ENCODE data around the gene SPAG16. TPM values are rescaled to one million over a fixed set of nuclear protein-coding genes. Genes with fewer than 3 reads are reported as not detected.
"Not testable (repeated sequence)": the region's sequence is repeated elsewhere in the genome, so short reads cannot be mapped to it uniquely, and the experiment has no call there.

Gene SPAG16
- total and polyA plus RNA-seq, 2 donors = 32.0 to 45.0 TPM

DNA sequence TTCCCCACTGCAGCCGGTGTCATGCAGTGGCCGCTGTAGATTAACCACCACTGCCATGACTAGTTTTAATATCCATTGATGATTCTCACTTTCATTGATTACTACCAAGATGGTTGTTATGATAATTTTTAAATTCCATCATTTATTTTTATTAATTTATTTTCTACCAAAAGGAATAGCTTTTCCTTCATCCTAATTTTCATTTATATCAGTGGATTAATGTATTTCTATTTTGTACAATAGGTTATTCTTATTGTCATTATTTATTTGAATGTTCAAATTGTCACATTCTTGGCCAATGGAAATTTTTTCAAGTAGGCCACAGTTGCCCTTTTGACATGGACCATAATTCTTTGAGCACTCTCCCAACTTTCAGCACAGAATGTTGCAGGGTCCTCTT lies 751.7 kb downstream of the SPAG16 start:
- H3K36me3 ChIP-seq (ENCODE audit: control insufficient read depth in 2 of 2, insufficient read depth in 2 of 2, low read length in 1 of 2) = no peaks in the 10 kb centered on the region
- DNase-seq (ENCODE audit: low read depth in 6 of 9, low spot score in 9 of 9) = no peak
- WGBS = 97% methylated on average over 2 of the region's 2 CpGs
- H3K9me3 ChIP-seq (ENCODE audit: control insufficient read depth in 2 of 2, insufficient read depth in 1 of 2, low read length in 1 of 2) = peaks cover 0 to 17% of the 10 kb centered on the region in 2 donors
- no peak overlapping the region for H3K4me3 ChIP-seq (ENCODE audit: low read length in 2 of 2)
- no peaks in the 10 kb centered on the region for H3K27me3 ChIP-seq (ENCODE audit: control insufficient read depth in 2 of 2, insufficient read depth in 1 of 2, low read length in 1 of 2)
- H3K27ac ChIP-seq (ENCODE audit: low read depth in 1 of 2, low read length in 1 of 2) = no peak overlapping the region
- no peaks in the 10 kb centered on the region for H3K4me1 ChIP-seq (ENCODE audit: control insufficient read depth in 2 of 2, insufficient read depth in 2 of 2, low read length in 2 of 2)

DNA sequence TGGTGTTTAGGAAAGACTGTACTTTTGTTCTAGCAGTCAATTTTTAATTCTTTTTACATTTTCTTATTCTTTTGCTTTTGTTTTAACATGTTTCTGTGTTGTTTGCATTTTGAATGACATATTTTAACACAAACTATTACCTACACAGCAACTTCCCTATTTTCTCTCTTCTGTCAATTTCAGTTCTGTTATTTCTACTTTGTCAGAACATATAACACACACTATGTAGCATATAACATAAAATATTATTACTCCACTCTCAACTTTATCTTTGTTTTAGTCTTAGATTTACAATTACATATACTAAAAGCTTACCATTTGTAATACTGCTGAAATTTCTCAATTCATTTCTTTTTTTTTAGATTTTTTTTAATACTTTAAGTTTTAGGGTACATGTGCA lies 753.9 kb downstream of the SPAG16 start:
- Histone ChIP-seq H3K4me3 (ENCODE audit: low read length in 2 of 2) (no peak overlapping the region), H3K36me3 (ENCODE audit: control insufficient read depth in 2 of 2, insufficient read depth in 2 of 2, low read length in 1 of 2) (no peaks in the 10 kb centered on the region), H3K27me3 (ENCODE audit: control insufficient read depth in 2 of 2, insufficient read depth in 1 of 2, low read length in 1 of 2) (no peaks in the 10 kb centered on the region), H3K4me1 (ENCODE audit: control insufficient read depth in 2 of 2, insufficient read depth in 2 of 2, low read length in 2 of 2) (no peaks in the 10 kb centered on the region), H3K27ac (ENCODE audit: low read depth in 1 of 2, low read length in 1 of 2) (no peak overlapping the region), H3K9me3 (ENCODE audit: control insufficient read depth in 2 of 2, insufficient read depth in 1 of 2, low read length in 1 of 2) (peaks cover 0 to 17% of the 10 kb centered on the region in 2 donors)
- no peak for DNase-seq (ENCODE audit: low read depth in 6 of 9, low spot score in 9 of 9)

DNA sequence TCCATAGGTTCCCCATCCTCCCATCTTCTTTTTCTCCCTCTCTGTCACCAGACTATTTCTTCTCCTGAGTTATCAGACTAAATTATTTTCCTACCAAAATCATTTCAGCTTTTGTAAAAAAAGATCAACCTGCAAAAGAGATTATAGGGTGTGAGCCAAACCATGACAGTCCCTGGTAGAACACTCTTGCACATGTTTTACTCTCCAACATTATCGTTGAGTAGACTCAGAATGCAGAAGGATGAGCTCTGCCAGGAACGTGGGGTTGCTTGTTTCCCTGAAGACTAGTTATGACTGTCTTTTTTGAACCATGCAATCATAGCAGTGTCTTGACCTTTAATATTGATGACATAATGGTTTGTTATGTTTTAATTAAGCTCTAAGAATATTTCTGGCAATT lies 766.5 kb downstream of the SPAG16 start:
- Histone ChIP-seq H3K27ac (ENCODE audit: low read depth in 1 of 2, low read length in 1 of 2) (no peak overlapping the region), H3K9me3 (ENCODE audit: control insufficient read depth in 2 of 2, insufficient read depth in 1 of 2, low read length in 1 of 2) (no peaks in the 10 kb centered on the region), H3K4me3 (ENCODE audit: low read length in 2 of 2) (no peak overlapping the region), H3K27me3 (ENCODE audit: control insufficient read depth in 2 of 2, insufficient read depth in 1 of 2, low read length in 1 of 2) (no peaks in the 10 kb centered on the region), H3K36me3 (ENCODE audit: control insufficient read depth in 2 of 2, insufficient read depth in 2 of 2, low read length in 1 of 2) (no peaks in the 10 kb centered on the region), H3K4me1 (ENCODE audit: control insufficient read depth in 2 of 2, insufficient read depth in 2 of 2, low read length in 2 of 2) (no peaks in the 10 kb centered on the region)
- DNase-seq (ENCODE audit: low read depth in 6 of 9, low spot score in 9 of 9) = no peak
- 83% methylated on average over 2 of the region's 2 CpGs for WGBS

DNA sequence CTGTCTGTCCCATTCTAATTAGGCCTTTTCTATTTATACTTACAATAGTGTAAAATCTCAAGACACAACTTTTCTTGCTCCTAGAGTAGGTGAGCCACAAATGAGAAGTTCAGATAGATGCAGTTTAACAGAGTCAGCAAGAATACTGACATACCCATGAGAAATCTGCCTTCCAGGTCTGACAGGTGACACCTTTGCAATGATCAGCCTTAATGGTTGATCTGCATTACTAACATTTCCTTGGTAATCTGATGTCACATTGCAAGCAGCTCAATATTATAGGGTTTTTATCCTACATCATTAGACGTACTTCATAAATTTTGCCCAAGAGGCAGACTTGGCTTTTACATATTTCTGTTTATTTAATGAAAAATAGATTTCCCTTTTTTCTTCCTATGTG lies 767.3 kb downstream of the SPAG16 start:
- no peak overlapping the region for H3K4me3 ChIP-seq (ENCODE audit: low read length in 2 of 2)
- H3K9me3 ChIP-seq (ENCODE audit: control insufficient read depth in 2 of 2, insufficient read depth in 1 of 2, low read length in 1 of 2) = no peaks in the 10 kb centered on the region
- no peaks in the 10 kb centered on the region for H3K27me3 ChIP-seq (ENCODE audit: control insufficient read depth in 2 of 2, insufficient read depth in 1 of 2, low read length in 1 of 2)
- no peak overlapping the region for H3K27ac ChIP-seq (ENCODE audit: low read depth in 1 of 2, low read length in 1 of 2)
- 95% methylated on average over 1 of the region's 1 CpG for WGBS
- DNase-seq (ENCODE audit: low read depth in 6 of 9, low spot score in 9 of 9) = no peak
- H3K36me3 ChIP-seq (ENCODE audit: control insufficient read depth in 2 of 2, insufficient read depth in 2 of 2, low read length in 1 of 2) = no peaks in the 10 kb centered on the region
- no peaks in the 10 kb centered on the region for H3K4me1 ChIP-seq (ENCODE audit: control insufficient read depth in 2 of 2, insufficient read depth in 2 of 2, low read length in 2 of 2)

DNA sequence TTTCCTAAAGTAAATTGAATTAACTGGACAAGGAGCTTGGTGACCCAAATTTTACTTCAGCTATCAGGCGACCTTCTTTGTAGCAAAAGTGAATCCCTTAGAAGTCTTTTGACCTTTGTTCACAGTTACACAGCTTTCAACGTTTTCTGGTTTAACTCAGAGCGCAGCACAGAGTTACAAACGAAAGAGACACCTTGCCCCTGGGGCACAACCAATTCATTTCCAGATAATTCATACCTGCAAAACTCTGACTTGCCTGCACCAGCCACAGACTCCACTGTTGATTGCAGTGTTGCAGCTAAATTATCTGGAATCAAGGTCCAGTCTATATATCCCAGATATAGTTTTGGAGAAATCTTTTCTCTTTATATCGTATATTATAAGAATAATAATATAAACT lies 768.0 kb downstream of the SPAG16 start:
- no peak overlapping the region for H3K27ac ChIP-seq (ENCODE audit: low read depth in 1 of 2, low read length in 1 of 2)
- H3K4me3 ChIP-seq (ENCODE audit: low read length in 2 of 2) = no peak overlapping the region
- no peak for DNase-seq (ENCODE audit: low read depth in 6 of 9, low spot score in 9 of 9)
- no peaks in the 10 kb centered on the region for H3K9me3 ChIP-seq (ENCODE audit: control insufficient read depth in 2 of 2, insufficient read depth in 1 of 2, low read length in 1 of 2)
- no peaks in the 10 kb centered on the region for H3K4me1 ChIP-seq (ENCODE audit: control insufficient read depth in 2 of 2, insufficient read depth in 2 of 2, low read length in 2 of 2)
- no peaks in the 10 kb centered on the region for H3K27me3 ChIP-seq (ENCODE audit: control insufficient read depth in 2 of 2, insufficient read depth in 1 of 2, low read length in 1 of 2)
- H3K36me3 ChIP-seq (ENCODE audit: control insufficient read depth in 2 of 2, insufficient read depth in 2 of 2, low read length in 1 of 2) = no peaks in the 10 kb centered on the region
- 91% methylated on average over 5 of the region's 5 CpGs for WGBS

DNA sequence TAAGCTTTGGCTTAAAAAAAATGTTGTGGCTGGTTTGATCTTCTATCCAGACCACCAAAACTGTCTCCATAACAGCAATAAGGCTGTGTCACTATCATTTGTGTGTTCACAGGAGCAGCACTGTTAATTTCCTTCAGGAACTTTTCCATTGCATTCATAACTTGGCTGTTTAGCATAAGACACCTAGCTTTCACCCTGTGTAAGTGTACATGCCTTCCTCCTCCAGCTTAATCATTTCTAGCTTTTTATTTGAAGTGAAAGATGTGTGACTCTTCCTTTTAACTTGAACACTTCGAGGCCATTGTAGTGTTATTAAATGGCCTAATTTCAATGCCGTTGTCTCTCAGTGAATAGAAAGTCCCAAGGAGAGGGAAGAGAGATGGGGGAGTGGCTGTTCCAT lies 773.7 kb downstream of the SPAG16 start:
- Histone ChIP-seq H3K9me3 (ENCODE audit: control insufficient read depth in 2 of 2, insufficient read depth in 1 of 2, low read length in 1 of 2) (no peaks in the 10 kb centered on the region), H3K36me3 (ENCODE audit: control insufficient read depth in 2 of 2, insufficient read depth in 2 of 2, low read length in 1 of 2) (no peaks in the 10 kb centered on the region), H3K27me3 (ENCODE audit: control insufficient read depth in 2 of 2, insufficient read depth in 1 of 2, low read length in 1 of 2) (no peaks in the 10 kb centered on the region), H3K4me3 (ENCODE audit: low read length in 2 of 2) (no peak overlapping the region), H3K4me1 (ENCODE audit: control insufficient read depth in 2 of 2, insufficient read depth in 2 of 2, low read length in 2 of 2) (no peaks in the 10 kb centered on the region), H3K27ac (ENCODE audit: low read depth in 1 of 2, low read length in 1 of 2) (no peak overlapping the region)
- 69% methylated on average over 2 of the region's 2 CpGs for WGBS
- no peak for DNase-seq (ENCODE audit: low read depth in 6 of 9, low spot score in 9 of 9)

DNA sequence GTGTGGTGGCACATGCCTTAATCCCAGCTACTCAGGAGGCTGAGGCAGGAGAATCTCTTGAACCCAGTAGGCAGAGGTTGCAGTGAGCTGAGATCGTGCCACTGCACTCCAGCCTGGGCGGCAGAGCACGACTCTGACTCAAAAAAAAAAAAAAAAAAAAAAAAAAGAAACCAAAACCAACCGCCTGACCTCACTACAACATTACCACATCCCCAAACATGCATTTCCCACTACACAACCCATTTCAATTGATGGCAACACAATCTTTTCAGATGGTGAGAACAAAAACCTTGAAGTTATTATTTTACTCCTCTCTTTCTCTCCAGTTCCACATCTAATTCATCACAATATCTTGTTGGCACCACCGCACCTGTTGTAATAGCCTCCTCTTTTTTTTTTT lies 778.0 kb downstream of the SPAG16 start:
- WGBS = 94% methylated on average over 5 of the region's 5 CpGs

DNA sequence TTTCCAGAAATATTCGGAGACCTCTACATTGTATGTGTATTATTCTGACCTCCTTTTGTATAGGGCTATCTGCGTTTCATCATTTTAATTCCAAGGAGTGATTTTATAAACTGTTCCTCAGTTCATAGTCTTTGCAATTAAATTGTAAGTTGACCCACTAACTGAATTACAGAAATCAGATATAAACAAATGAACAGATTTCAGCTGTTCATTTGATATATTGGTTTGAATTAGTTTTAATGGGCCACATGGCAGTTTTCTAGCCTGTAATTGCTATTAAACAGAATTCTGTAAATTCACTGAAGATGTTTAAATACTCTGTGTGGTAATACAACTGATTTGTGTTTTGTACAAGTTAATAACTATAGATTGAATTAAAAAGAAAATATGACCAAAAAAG lies 780.2 kb downstream of the SPAG16 start:
- Histone ChIP-seq H3K4me1 (ENCODE audit: control insufficient read depth in 2 of 2, insufficient read depth in 2 of 2, low read length in 2 of 2) (no peaks in the 10 kb centered on the region), H3K4me3 (ENCODE audit: low read length in 2 of 2) (no peak overlapping the region), H3K27me3 (ENCODE audit: control insufficient read depth in 2 of 2, insufficient read depth in 1 of 2, low read length in 1 of 2) (no peaks in the 10 kb centered on the region), H3K9me3 (ENCODE audit: control insufficient read depth in 2 of 2, insufficient read depth in 1 of 2, low read length in 1 of 2) (no peaks in the 10 kb centered on the region), H3K36me3 (ENCODE audit: control insufficient read depth in 2 of 2, insufficient read depth in 2 of 2, low read length in 1 of 2) (no peaks in the 10 kb centered on the region), H3K27ac (ENCODE audit: low read depth in 1 of 2, low read length in 1 of 2) (no peak overlapping the region)
- DNase-seq (ENCODE audit: low read depth in 6 of 9, low spot score in 9 of 9) = no peak
- 98% methylated on average over 2 of the region's 2 CpGs for WGBS

More for the DNA sequence above, 778.0 kb downstream of the SPAG16 start:
- not testable (repeated sequence) for H3K27me3 ChIP-seq (ENCODE audit: control insufficient read depth in 2 of 2, insufficient read depth in 1 of 2, low read length in 1 of 2); H3K9me3 ChIP-seq (ENCODE audit: control insufficient read depth in 2 of 2, insufficient read depth in 1 of 2, low read length in 1 of 2); H3K27ac ChIP-seq (ENCODE audit: low read depth in 1 of 2, low read length in 1 of 2); H3K4me1 ChIP-seq (ENCODE audit: control insufficient read depth in 2 of 2, insufficient read depth in 2 of 2, low read length in 2 of 2); H3K36me3 ChIP-seq (ENCODE audit: control insufficient read depth in 2 of 2, insufficient read depth in 2 of 2, low read length in 1 of 2); DNase-seq (ENCODE audit: low read depth in 6 of 9, low spot score in 9 of 9); H3K4me3 ChIP-seq (ENCODE audit: low read length in 2 of 2)

DNA sequence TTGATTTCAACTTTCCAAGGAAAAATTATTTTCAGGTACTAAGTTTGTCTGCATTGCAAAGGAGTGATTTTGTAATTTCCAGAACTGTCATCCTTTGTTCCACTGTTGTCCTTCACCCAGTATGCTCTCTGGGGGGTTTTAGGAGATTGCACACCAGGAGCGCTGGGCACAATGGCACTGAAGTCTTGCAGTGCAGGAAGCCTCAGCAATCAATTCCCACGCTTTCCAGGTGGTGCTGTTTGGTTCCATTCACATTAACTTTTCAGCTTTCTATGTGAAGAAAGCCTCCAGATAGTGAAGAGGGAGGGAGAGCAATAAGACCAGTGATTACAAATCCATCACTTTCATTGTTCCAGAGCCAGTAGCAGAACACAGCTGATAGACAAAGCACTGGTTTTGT lies 782.6 kb downstream of the SPAG16 start:
- no peaks in the 10 kb centered on the region for H3K9me3 ChIP-seq (ENCODE audit: control insufficient read depth in 2 of 2, insufficient read depth in 1 of 2, low read length in 1 of 2)
- DNase-seq (ENCODE audit: low read depth in 6 of 9, low spot score in 9 of 9) = no peak
- no peak overlapping the region for H3K27ac ChIP-seq (ENCODE audit: low read depth in 1 of 2, low read length in 1 of 2)
- H3K27me3 ChIP-seq (ENCODE audit: control insufficient read depth in 2 of 2, insufficient read depth in 1 of 2, low read length in 1 of 2) = no peaks in the 10 kb centered on the region
- 76% methylated on average over 2 of the region's 2 CpGs for WGBS
- H3K4me1 ChIP-seq (ENCODE audit: control insufficient read depth in 2 of 2, insufficient read depth in 2 of 2, low read length in 2 of 2) = no peaks in the 10 kb centered on the region
- H3K36me3 ChIP-seq (ENCODE audit: control insufficient read depth in 2 of 2, insufficient read depth in 2 of 2, low read length in 1 of 2) = no peaks in the 10 kb centered on the region
- no peak overlapping the region for H3K4me3 ChIP-seq (ENCODE audit: low read length in 2 of 2)

DNA sequence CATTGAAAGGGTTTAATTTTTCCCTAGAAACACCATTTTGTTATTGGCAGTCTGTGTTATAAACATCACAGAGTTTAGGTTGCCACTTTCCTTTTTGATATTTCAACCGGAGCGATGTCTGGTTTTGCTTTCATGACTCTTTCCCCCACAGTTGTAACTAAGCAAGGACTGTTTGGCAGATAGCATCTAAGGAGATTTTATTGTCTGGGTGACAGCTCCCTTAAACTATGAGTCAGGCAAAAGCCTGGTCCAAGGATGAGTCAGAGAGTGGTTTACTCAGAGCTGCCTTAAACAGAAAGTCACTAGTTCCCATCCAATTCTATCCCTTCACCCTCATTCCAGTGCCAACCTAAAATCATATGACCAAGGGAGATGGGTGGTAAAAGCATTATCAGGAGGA lies 785.0 kb downstream of the SPAG16 start:
- H3K27me3 ChIP-seq (ENCODE audit: control insufficient read depth in 2 of 2, insufficient read depth in 1 of 2, low read length in 1 of 2) = no peaks in the 10 kb centered on the region
- peak in 2 of 9 donors; percentile 0 to 1 for DNase-seq (ENCODE audit: low read depth in 6 of 9, low spot score in 9 of 9)
- H3K27ac ChIP-seq (ENCODE audit: low read depth in 1 of 2, low read length in 1 of 2) = no peak overlapping the region
- no peaks in the 10 kb centered on the region for H3K4me1 ChIP-seq (ENCODE audit: control insufficient read depth in 2 of 2, insufficient read depth in 2 of 2, low read length in 2 of 2)
- H3K4me3 ChIP-seq (ENCODE audit: low read length in 2 of 2) = no peak overlapping the region
- no peaks in the 10 kb centered on the region for H3K9me3 ChIP-seq (ENCODE audit: control insufficient read depth in 2 of 2, insufficient read depth in 1 of 2, low read length in 1 of 2)
- 73% methylated on average over 2 of the region's 2 CpGs for WGBS
- no peaks in the 10 kb centered on the region for H3K36me3 ChIP-seq (ENCODE audit: control insufficient read depth in 2 of 2, insufficient read depth in 2 of 2, low read length in 1 of 2)

All from thymus (tissue), 11 donors.